Measurements from ENCODE around the gene TRMT1. TPM values are rescaled to one million over a fixed set of nuclear protein-coding genes. Genes with fewer than 3 reads are reported as not detected.
"Not testable (repeated sequence)": the region's sequence is repeated elsewhere in the genome, so short reads cannot be mapped to it uniquely, and the experiment has no call there.

Gene TRMT1
- total RNA-seq (2021) (85.7 and 109 TPM in 2 replicates), Bru-seq, nascent RNA (percentile 72 among the genes with signal in this experiment), BruChase-seq, experiment 1, labeled RNA remaining after a 2-hour chase (percentile 78 among the genes with signal in this experiment), BruChase-seq, experiment 2, labeled RNA remaining after a 6-hour chase (percentile 90 among the genes with signal in this experiment)
- long read RNA-seq, transcript TRMT1-203 (16 exons, 2,263 nt), result minor isoform, 5 of 168 reads
- long read RNA-seq, transcript TRMT1-202 (17 exons, 2,142 nt), result major isoform, 46 of 168 reads
- long read RNA-seq, transcript TRMT1-201 (15 exons, 2,179 nt), result minor isoform, 6 of 168 reads
- long read RNA-seq, partial matches to known transcripts, result 10 of 168 reads
- long read RNA-seq, other reads (novel, unspliced or antisense), result 101 of 168 reads

- Histone ChIP-seq H3K4me3 (ENCODE audit: low read depth, low read length, poor library complexity, severe bottlenecking) (peak within 1 kb of the TSS; percentile 82), H3K27me3 (replicated peaks; ENCODE audit: insufficient read depth, low read depth, low read length, poor library complexity) (no peaks in the 10 kb centered on the region), H3K27ac (ENCODE audit: low read depth, low read length, poor library complexity, severe bottlenecking) (peak within 1 kb of the TSS; percentile 85), H3K4me1 (ENCODE audit: insufficient read depth, low read length, poor library complexity, severe bottlenecking) (peaks cover 35% of the 10 kb centered on the region), H3K9me3 (ENCODE audit: low read depth, low read length, poor library complexity, severe bottlenecking) (no peaks in the 10 kb centered on the region), H3K36me3 (ENCODE audit: insufficient read depth, low read length, poor library complexity, severe bottlenecking) (peaks cover 16% of the 10 kb centered on the region)
- intact Hi-C loops (cut with micrococcal nuclease; ENCODE audit: unreplicated experiment), result no loop called here
- DNase-seq (ENCODE audit: low spot score), result peak; percentile 98
- ChIA-PET CTCF (no interaction called here), POLR2A (ENCODE audit: low non-redundant PET) (interaction anchor here (0.6 kb wide), 1 partner anchor 1030 kb away, joined by 3 read pairs; no protein-coding TSS in a partner anchor)
- no peak for TF ChIP-seq EZH2 (IDR thresholded peaks at IDR 0.05; ENCODE audit: borderline replicate concordance, low read depth, low read length, poor library complexity, severe bottlenecking)
- no peak for TF ChIP-seq CTCF (conservative IDR thresholded peaks at IDR 0.05; ENCODE audit: low read depth, low read length)
- no TSS peak for BruUV-seq (replicated peaks)
These were observed at the start of gene TRMT1 for GRCh38 chr19:13116282-13117175. Gene TRMT1 (minus strand): TSS chr19:13116740. CDS start chr19:13116399, 341 bp downstream.

- H3K9me3 ChIP-seq (ENCODE audit: low read depth, low read length, poor library complexity, severe bottlenecking); H3K4me3 ChIP-seq (ENCODE audit: low read depth, low read length, poor library complexity, severe bottlenecking); H3K27me3 ChIP-seq (replicated peaks; ENCODE audit: insufficient read depth, low read depth, low read length, poor library complexity); BruUV-seq (replicated peaks); CTCF ChIA-PET; DNase-seq (ENCODE audit: low spot score); H3K36me3 ChIP-seq (ENCODE audit: insufficient read depth, low read length, poor library complexity, severe bottlenecking): not testable (repeated sequence)
- POLR2A ChIA-PET (ENCODE audit: low non-redundant PET), result interaction anchor here (0.6 kb wide), 1 partner anchor 10 kb away, joined by 8 read pairs; no protein-coding TSS in a partner anchor
- Histone ChIP-seq H3K4me1 (ENCODE audit: insufficient read depth, low read length, poor library complexity, severe bottlenecking) (peaks cover 49% of the 10 kb centered on the region), H3K27ac (ENCODE audit: low read depth, low read length, poor library complexity, severe bottlenecking) (peak overlapping the region; percentile 100)
- intact Hi-C loops (cut with micrococcal nuclease; ENCODE audit: unreplicated experiment), result loop anchor here (10.0 kb wide), 1 partner anchor 679 kb away; no protein-coding TSS in a partner anchor
These were observed 49.6 kb upstream of the TRMT1 start for GRCh38 chr19:13166151-13166550.

- BruUV-seq (replicated peaks), result TSS peak; percentile 43
- ChIA-PET CTCF (interaction anchor here (1.6 to 1.8 kb wide), 2 partner anchors 10 to 200 kb away, joined by 5 to 8 read pairs; no protein-coding TSS in a partner anchor), POLR2A (ENCODE audit: low non-redundant PET) (interaction anchor here (0.6 to 2.2 kb wide), 2 partner anchors 13 to 301 kb away, joined by 10 to 13 read pairs; no protein-coding TSS in a partner anchor)
- Histone ChIP-seq H3K36me3 (ENCODE audit: insufficient read depth, low read length, poor library complexity, severe bottlenecking) (no peaks in the 10 kb centered on the region), H3K27ac (ENCODE audit: low read depth, low read length, poor library complexity, severe bottlenecking) (peak overlapping the region; percentile 100), H3K9me3 (ENCODE audit: low read depth, low read length, poor library complexity, severe bottlenecking) (no peaks in the 10 kb centered on the region), H3K4me3 (ENCODE audit: low read depth, low read length, poor library complexity, severe bottlenecking) (no peak overlapping the region), H3K27me3 (replicated peaks; ENCODE audit: insufficient read depth, low read depth, low read length, poor library complexity) (no peaks in the 10 kb centered on the region), H3K4me1 (ENCODE audit: insufficient read depth, low read length, poor library complexity, severe bottlenecking) (peaks cover 49% of the 10 kb centered on the region)
- no peak for TF ChIP-seq CTCF (conservative IDR thresholded peaks at IDR 0.05; ENCODE audit: low read depth, low read length)
- peak; percentile 79 for DNase-seq (ENCODE audit: low spot score)
- intact Hi-C loops (cut with micrococcal nuclease; ENCODE audit: unreplicated experiment), result loop anchor here (2.0 to 10.0 kb wide), 2 partner anchors 15 to 679 kb away; partner anchors contain the start of genes IER2 and STX10
These were observed 48.8 kb upstream of the TRMT1 start for GRCh38 chr19:13165162-13165997.
